B cell (primary cell): ENCODE data around the gene ITPR1. TPM values are rescaled to one million over a fixed set of nuclear protein-coding genes. Genes with fewer than 3 reads are reported as not detected.

Experiments used
- ATAC-seq: fragments of 200-7000 bp; cut with Tn5 transposase; one replicate; pipeline ENCODE4 v1.10.0; 2021; ENCODE audit warnings: low read depth, mild to moderate bottlenecking, moderate number of reproducible peaks, moderate library complexity
- CTCF ChIA-PET: fragments of 350-600 bp; sonication (Branson Sonifier 250); formaldehyde crosslinking; loops from one replicate; lab custom pipeline; 2021; ENCODE audit warnings: antibody characterized with exemption, inconsistent platforms; lab: Charles Lee
- POLR2A ChIA-PET: fragments of 350-600 bp; sonication (Branson Sonifier 250); formaldehyde crosslinking; loops from one replicate; lab custom pipeline; 2021; ENCODE audit warnings: antibody characterized with exemption; lab: Charles Lee
- DNase-seq: peaks from one replicate; pipeline ENCODE4 v3.0.0; 2013
- H2AFZ ChIP-seq: 2 replicates; pipeline ENCODE4 v1.6.1; 2012; ENCODE audit warnings: mild to moderate bottlenecking, low read depth, low read length; ENCODE audit not compliant: insufficient read depth, poor library complexity, severe bottlenecking
- H3K27ac ChIP-seq, 2 donors: 1 replicate in 1 of 2; 2 replicates in 1 of 2; pipeline ENCODE4 v1.5.1; 2012 to 2013; ENCODE audit warnings: low read length in 2 of 2, mild to moderate bottlenecking in 2 of 2, moderate library complexity in 1 of 2
- H3K27me3 ChIP-seq, 4 experiments: fragments of 200-600 bp in 1 of 4; sonication (generic) in 1 of 4; replicated peaks in 1 of 4; 1 replicate in 2 of 4; 2 replicates in 2 of 4; pipeline versions ENCODE4 v1.6.1 to v1.7.0; 2013 to 2016; ENCODE audit warnings: low read length in 3 of 4, mild to moderate bottlenecking in 2 of 4, mixed read lengths in 1 of 4, moderate library complexity in 1 of 4; ENCODE audit not compliant: insufficient read depth in 4 of 4, control insufficient read depth in 3 of 4; ENCODE audit errors: control extremely low read depth in 1 of 4
- H3K36me3 ChIP-seq, 2 experiments: replicated peaks in 1 of 2; 1 replicate in 1 of 2; 2 replicates in 1 of 2; pipeline versions ENCODE4 v1.6.1 to v1.7.1; 2013; ENCODE audit warnings: low read length in 1 of 2; ENCODE audit not compliant: insufficient read depth in 2 of 2, control insufficient read depth in 1 of 2; ENCODE audit errors: control extremely low read depth in 1 of 2, extremely low read depth in 1 of 2
- H3K4me1 ChIP-seq, 2 donors: fragments of 200-600 bp in 1 of 2; sonication (generic) in 1 of 2; 1 replicate in 1 of 2; 2 replicates in 1 of 2; pipeline versions ENCODE4 v1.5.1 to v1.6.1; 2013 to 2017; ENCODE audit warnings: low read length in 2 of 2; ENCODE audit not compliant: control insufficient read depth in 2 of 2, insufficient read depth in 2 of 2
- H3K4me2 ChIP-seq: replicated peaks from 2 replicates; pipeline ENCODE3; 2012; ENCODE audit warnings: mild to moderate bottlenecking, low read depth, low read length; ENCODE audit not compliant: poor library complexity, severe bottlenecking
- H3K4me3 ChIP-seq, 5 experiments: fragments of 200-600 bp in 1 of 5; sonication (generic) in 1 of 5; 1 replicate in 3 of 5; 2 replicates in 2 of 5; pipeline versions ENCODE4 v1.5.1 to v1.7.0; 2011 to 2016; ENCODE audit warnings: low read length in 4 of 5, mild to moderate bottlenecking in 4 of 5, low read depth in 2 of 5, control low read depth in 1 of 5, moderate library complexity in 1 of 5; ENCODE audit not compliant: insufficient read depth in 1 of 5; ENCODE audit errors: control extremely low read depth in 1 of 5, extremely low read depth in 1 of 5
- H3K79me2 ChIP-seq: fragments of 200-600 bp; sonication (generic); one replicate; pipeline ENCODE4 v1.6.0; 2016; ENCODE audit warnings: low read length; ENCODE audit not compliant: control insufficient read depth, insufficient read depth
- H3K9ac ChIP-seq: fragments of 200-600 bp; sonication (generic); 2 replicates; pipeline ENCODE4 v1.6.1; 2017; ENCODE audit warnings: mild to moderate bottlenecking, low read length, moderate library complexity
- H3K9me3 ChIP-seq, 3 donors: one replicate each; pipeline versions ENCODE4 v1.6.1 to v1.7.1; 2013; ENCODE audit warnings: low read length in 2 of 3; ENCODE audit not compliant: control insufficient read depth in 2 of 3, insufficient read depth in 1 of 3; ENCODE audit errors: control extremely low read depth in 1 of 3
- H4K20me1 ChIP-seq: 2 replicates; pipeline ENCODE4 v1.6.0; 2012; ENCODE audit warnings: mild to moderate bottlenecking, low read length; ENCODE audit not compliant: insufficient read depth, control insufficient read depth, poor library complexity, severe bottlenecking
- H3K27ac Mint-ChIP-seq: one replicate; pipeline ENCODE4 v1.8.0; 2021; ENCODE audit warnings: mixed read lengths
- H3K27me3 Mint-ChIP-seq: one replicate; pipeline ENCODE4 v1.8.0; 2021; ENCODE audit warnings: mixed read lengths
- H3K4me1 Mint-ChIP-seq: one replicate; pipeline ENCODE4 v1.8.0; 2021; ENCODE audit warnings: mixed read lengths
- H3K4me3 Mint-ChIP-seq: one replicate; pipeline ENCODE4 v1.8.0; 2021; ENCODE audit warnings: mixed read lengths
- H3K9me3 Mint-ChIP-seq: one replicate; pipeline ENCODE4 v1.8.0; 2022; ENCODE audit warnings: mixed read lengths; ENCODE audit not compliant: insufficient read depth
- EZH2 ChIP-seq: IDR thresholded peaks from 2 replicates; pipeline ENCODE4 v1.6.1; 2012; ENCODE audit warnings: borderline replicate concordance, low read depth, mild to moderate bottlenecking, moderate library complexity, low read length; ENCODE audit not compliant: insufficient read depth, poor library complexity, severe bottlenecking
- WGBS: methylation state at CpG from one replicate; pipeline ENCODE4 v1.1.5; 2013; ENCODE audit warnings: missing lambda C conversion rate; ENCODE audit not compliant: insufficient coverage; 5-methylcytosine and 5-hydroxymethylcytosine counted together
- intact Hi-C: fragments of 100-400 bp; cut with micrococcal nuclease; formaldehyde crosslinking; loops from one replicate; pipeline ENCODE4 v1.10.0; 2022
- polyA plus RNA-seq: library from polyadenylated mRNA; depleted of rRNA; stranded (reverse); fragments of >200 nt; gene quantifications from 2 replicates; pipeline ENCODE4 v1.2.3, GENCODE V29; 2012
- total RNA-seq, 2 donors: library from RNA; stranded (reverse); fragments of 120-200 nt in 1 of 2; gene quantifications; 1 replicate in 1 of 2; 2 replicates in 1 of 2; pipeline versions ENCODE4 v1.2.3 to v1.2.4, GENCODE V29; 2013 to 2022
- TF ChIP-seq, protein P1 (sequence below): fragments of 200-600 bp; IDR thresholded peaks from one replicate; pipeline ENCODE4 v1.8.0; 2022; ENCODE audit warnings: antibody characterized with exemption, mild to moderate bottlenecking

The ITPR1 gene
- total and polyA plus RNA-seq, 2 donors (not counting 1 experiment from before 2014, with no cell fraction given) = 64.0 to 332 TPM

DNA sequence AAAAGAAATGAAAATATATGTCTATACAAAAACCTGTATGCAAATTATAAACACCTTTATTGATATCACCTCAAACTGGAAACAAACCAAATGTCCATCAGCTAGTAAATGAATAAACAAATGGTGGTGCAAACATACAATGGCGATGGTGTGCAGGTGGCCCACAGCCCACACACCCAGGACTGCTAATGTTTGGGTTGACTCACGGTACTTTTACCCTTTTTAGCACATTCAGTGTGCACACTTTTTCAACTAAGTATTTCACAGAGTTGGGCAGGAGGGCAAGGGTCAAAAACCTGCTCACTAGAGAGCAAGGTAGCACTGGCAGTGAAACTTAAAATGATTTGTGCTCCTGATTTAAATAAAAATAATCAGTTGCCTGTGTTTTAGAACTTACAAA lies 363.0 kb downstream of the ITPR1 start:
- no peak for DNase-seq
- H3K4me1 ChIP-seq = no peaks in the 10 kb centered on the region
- Mint-ChIP-seq H3K27me3 (no peaks in the 10 kb centered on the region), H3K4me1 (peaks cover 9% of the 10 kb centered on the region), H3K4me3 (no peak overlapping the region), H3K27ac (no peak overlapping the region), H3K9me3 (no peaks in the 10 kb centered on the region)
- no CpG with 5 or more reads among the region's 2 CpGs for WGBS
- POLR2A ChIA-PET = no interaction called here
- H3K36me3 ChIP-seq = no peaks in the 10 kb centered on the region
- CTCF ChIA-PET = no interaction called here
- H4K20me1 ChIP-seq = no peaks in the 10 kb centered on the region
- ATAC-seq = no peak
- no peaks in the 10 kb centered on the region for H3K79me2 ChIP-seq
- no peak overlapping the region for H3K4me3 ChIP-seq
- peaks cover 2 to 5% (median 4%) of the 10 kb centered on the region in 3 donors for H3K9me3 ChIP-seq
- no peaks in the 10 kb centered on the region for H3K27me3 ChIP-seq
- no peak overlapping the region for H2AFZ ChIP-seq
- H3K27ac ChIP-seq = no peak overlapping the region
- intact Hi-C loops = no loop called here
- TF ChIP-seq, protein P1, sequence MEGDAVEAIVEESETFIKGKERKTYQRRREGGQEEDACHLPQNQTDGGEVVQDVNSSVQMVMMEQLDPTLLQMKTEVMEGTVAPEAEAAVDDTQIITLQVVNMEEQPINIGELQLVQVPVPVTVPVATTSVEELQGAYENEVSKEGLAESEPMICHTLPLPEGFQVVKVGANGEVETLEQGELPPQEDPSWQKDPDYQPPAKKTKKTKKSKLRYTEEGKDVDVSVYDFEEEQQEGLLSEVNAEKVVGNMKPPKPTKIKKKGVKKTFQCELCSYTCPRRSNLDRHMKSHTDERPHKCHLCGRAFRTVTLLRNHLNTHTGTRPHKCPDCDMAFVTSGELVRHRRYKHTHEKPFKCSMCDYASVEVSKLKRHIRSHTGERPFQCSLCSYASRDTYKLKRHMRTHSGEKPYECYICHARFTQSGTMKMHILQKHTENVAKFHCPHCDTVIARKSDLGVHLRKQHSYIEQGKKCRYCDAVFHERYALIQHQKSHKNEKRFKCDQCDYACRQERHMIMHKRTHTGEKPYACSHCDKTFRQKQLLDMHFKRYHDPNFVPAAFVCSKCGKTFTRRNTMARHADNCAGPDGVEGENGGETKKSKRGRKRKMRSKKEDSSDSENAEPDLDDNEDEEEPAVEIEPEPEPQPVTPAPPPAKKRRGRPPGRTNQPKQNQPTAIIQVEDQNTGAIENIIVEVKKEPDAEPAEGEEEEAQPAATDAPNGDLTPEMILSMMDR = no peak
- TF ChIP-seq EZH2 = no peak
- H3K4me2 ChIP-seq = no peak overlapping the region
- no peak overlapping the region for H3K9ac ChIP-seq

DNA sequence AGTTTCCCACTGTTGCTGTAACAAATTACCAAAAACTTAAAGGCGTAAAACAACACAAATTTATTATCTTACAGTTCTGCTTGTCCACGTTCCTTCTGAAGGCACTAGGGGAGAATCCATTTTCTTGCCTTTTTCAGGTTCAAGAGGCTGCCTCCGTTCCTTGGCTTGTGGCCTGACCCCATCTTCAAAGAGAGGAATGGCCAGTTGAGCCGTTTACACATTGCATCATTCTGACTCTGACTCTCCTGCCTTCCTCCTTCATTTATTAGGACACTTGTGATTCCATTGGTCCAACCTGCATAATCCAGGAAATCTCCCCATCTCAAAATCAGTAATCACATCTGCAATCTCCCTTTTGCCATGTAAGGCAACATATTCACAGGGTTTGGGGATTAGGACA lies 363.4 kb downstream of the ITPR1 start:
- DNase-seq = no peak
- ATAC-seq = no peak
- H3K79me2 ChIP-seq = no peaks in the 10 kb centered on the region
- 90% methylated on average over 2 of the region's 4 CpGs for WGBS
- no peak overlapping the region for H3K27ac Mint-ChIP-seq
- no peak overlapping the region for H2AFZ ChIP-seq
- CTCF ChIA-PET = no interaction called here
- no peaks in the 10 kb centered on the region for H3K27me3 ChIP-seq
- H3K36me3 ChIP-seq = no peaks in the 10 kb centered on the region
- no peaks in the 10 kb centered on the region for H3K9me3 Mint-ChIP-seq
- POLR2A ChIA-PET = no interaction called here
- TF ChIP-seq, protein P1 = no peak
- no peak for TF ChIP-seq EZH2
- intact Hi-C loops = no loop called here
- H3K27ac ChIP-seq = no peak overlapping the region
- H3K27me3 Mint-ChIP-seq = no peaks in the 10 kb centered on the region
- H4K20me1 ChIP-seq = no peaks in the 10 kb centered on the region
- H3K9me3 ChIP-seq = peaks cover 4 to 6% (median 5%) of the 10 kb centered on the region in 3 donors
- no peak overlapping the region for H3K4me3 Mint-ChIP-seq
- H3K9ac ChIP-seq = no peak overlapping the region
- H3K4me1 Mint-ChIP-seq = peaks cover 6% of the 10 kb centered on the region
- H3K4me3 ChIP-seq = no peak overlapping the region
- H3K4me1 ChIP-seq = no peaks in the 10 kb centered on the region
- no peak overlapping the region for H3K4me2 ChIP-seq
